CD4-positive, alpha-beta T cell treated with Interleukin-10 for 1 hour (primary cell): Measurements from ENCODE around the gene MMP23B.
"Not testable (repeated sequence)": the region's sequence is repeated elsewhere in the genome, so short reads cannot be mapped to it uniquely, and the experiment has no call there.

Experiments
- DNase-seq: peaks from one replicate; pipeline ENCODE4 v3.0.0-alpha.2; 2020

Gene MMP23B

DNA sequence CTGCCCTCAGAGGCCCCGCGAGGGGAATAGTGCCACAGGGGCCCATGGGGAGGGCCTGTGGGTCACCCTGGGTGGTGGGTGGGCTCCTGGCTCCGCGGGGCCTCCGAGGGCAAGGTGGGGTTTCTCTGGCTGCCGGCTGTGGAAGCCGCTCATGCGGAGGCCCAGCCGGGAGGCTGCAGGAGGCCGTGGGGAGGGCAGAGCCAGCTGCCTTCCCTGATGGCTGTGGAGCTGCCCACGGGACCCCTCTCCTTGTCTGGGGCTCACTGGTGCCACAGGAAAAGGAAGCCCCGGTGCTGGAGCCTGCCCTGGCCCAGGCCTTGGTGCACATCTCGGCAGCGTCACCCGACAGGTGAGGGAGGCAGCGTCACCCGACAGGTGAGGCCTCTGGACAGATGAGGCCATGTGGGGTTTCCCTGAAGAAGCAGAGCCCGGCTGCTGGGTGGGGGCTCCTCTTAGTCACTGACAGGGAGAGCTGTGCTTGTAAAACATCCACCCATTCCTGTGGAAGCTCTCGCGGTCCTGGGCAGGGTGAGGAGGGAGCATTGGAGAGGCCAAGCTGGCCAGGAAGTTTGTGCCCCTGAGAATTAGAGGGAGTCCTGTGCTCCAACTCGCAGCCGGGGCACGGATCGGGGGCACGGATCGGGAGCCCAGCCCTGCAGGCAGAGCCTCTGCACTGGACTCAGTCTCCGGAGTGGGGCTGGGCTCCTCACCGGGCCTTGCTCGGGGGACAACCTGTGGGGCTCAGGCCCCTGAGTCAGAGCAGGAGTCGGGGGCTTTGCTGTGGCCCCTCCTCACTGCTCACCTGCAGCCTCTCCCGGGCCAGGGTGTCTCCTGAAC lies 10.6 kb upstream of the MMP23B start:
- DNase-seq, result no peak

DNA sequence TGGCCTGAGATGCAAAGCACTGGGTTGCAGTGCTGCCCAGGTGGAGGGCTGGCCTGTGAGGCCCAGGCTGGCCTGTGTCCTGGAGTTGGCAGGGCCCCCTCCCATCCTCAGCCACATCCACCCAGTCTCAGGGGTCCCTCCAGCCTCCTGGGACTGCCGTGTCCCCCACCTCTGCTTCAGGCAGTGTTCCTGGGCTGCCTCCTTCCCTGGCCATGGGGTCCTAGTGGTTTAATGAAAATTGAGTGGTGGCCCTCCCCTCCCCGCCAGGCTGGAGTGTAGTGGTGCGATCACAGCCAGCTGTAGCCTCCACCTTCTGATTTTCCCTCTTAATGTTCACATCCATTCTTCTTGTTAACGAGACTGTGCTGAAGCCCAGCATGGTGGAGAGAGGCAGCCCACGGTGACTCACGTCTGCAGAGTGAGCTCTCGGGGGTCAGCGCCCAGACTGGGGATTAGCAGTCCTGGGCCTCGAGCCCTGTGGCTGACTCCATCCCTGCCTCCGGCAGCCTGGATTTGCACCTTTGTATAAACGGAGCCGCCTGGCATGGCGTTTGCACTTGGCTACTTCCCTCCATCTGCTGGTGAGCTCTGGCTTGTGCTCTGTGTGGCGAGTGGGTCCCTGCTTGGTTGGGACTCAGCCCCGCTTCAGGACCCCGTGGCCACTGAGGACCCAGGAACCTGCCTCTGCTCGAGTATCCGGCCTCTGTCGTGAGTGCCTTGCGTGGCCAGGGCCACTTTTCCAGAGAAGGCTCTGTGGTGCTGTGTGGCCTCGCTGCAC lies 9.8 kb upstream of the MMP23B start:
- no peak for DNase-seq

DNA sequence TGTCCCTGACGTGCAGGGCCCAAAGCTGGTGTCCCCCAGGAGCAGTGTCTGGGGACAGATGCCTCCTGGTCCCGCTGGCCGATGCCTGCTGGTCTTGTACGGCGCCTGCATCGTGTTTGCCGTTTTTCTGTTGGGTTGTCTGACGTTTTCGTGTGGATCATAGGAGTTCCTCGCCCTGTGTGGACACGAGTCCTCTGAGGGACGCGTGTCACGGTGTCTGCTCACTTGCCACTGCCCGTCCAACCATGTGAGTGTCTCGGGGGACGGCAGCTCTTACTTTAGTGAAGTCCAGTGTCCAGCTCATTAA lies 9.2 kb upstream of the MMP23B start:
- no peak for DNase-seq

DNA sequence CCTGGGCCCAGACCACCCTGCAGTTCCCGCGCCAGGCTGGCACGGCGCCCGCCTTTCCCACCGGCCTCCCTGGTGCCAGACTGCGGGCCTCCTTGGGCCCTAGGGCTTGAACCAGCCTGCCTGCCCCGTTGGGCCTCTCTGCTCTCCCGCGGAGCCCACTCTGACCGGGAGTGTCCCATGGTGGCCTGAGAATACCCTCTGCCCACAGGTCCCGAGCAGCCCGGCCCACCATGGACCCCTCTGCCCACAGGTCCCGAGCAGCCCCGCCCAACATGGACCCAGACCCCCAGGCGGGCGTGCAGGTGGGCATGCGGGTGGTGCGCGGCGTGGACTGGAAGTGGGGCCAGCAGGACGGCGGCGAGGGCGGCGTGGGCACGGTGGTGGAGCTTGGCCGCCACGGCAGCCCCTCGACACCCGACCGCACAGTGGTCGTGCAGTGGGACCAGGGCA lies 8.8 kb upstream of the MMP23B start:
- DNase-seq, result no peak

DNA sequence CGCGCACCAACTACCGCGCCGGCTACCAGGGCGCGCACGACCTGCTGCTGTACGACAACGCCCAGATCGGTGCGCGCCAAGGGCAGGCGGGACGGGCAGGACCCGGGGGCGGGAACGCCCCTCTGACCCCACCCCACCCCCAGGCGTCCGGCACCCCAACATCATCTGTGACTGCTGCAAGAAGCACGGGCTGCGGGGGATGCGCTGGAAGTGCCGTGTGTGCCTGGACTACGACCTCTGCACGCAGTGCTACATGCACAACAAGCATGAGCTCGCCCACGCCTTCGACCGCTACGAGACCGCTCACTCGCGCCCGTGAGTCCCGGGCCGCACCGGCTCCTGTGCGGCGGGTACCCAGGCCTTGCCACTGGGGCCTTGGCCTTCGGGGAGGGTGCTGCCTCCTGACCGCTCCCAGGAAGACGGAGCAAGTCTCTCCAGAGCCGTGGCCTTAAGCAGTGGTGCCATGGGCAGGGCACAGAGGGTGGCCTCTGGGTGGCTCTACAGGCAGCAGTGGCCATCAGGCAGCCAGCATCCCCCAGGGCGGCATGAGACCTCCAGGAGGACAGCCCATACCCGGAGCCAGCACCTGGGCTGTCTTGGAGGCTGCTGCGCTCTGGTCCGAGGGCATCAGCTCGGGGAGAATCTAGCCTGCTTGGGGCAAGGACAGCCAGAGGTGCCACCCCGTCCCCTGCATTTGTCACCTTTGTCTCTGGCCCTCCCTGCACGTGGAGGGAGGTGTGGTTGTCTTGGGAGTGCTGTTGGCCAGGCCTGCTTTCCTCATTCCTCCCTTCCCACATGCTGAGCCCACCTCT lies 8.1 kb upstream of the MMP23B start:
- DNase-seq, result no peak

DNA sequence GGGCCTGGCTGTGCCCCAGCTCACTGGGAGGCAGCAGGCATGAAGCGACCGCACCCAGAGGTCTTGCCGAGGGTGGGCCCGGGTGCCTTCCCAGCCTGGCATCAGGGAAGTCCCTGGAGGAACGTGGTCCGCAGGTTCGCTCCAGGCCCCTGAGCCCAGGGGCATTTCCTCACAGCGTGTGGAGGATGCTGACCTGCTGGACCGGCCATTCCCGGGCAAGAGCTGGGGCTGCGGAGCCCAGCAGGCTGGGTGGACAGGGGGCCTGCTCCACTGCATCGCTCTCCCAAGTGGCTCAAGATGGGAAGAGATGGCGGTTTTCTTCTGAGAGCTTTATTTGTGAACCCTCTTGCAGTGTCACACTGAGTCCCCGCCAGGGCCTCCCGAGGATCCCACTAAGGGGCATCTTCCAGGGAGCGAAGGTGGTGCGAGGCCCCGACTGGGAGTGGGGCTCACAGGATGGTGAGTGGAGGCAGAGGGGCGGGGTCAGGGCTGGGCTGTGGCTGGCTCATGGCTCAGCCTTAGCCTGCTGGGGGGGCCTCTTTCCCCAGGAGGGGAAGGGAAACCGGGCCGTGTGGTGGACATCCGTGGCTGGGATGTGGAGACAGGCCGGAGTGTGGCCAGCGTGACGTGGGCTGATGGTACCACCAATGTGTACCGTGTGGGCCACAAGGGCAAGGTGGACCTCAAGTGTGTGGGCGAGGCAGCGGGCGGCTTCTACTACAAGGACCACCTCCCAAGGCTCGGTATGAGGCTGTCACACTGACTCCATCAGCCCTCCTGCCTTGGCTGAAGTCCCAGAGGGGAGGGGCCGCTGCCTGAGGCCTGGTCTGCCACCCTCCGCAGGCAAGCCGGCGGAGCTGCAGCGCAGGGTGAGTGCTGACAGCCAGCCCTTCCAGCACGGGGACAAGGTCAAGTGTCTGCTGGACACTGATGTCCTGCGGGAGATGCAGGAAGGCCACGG lies 7.2 kb upstream of the MMP23B start:
- no peak for DNase-seq

DNA sequence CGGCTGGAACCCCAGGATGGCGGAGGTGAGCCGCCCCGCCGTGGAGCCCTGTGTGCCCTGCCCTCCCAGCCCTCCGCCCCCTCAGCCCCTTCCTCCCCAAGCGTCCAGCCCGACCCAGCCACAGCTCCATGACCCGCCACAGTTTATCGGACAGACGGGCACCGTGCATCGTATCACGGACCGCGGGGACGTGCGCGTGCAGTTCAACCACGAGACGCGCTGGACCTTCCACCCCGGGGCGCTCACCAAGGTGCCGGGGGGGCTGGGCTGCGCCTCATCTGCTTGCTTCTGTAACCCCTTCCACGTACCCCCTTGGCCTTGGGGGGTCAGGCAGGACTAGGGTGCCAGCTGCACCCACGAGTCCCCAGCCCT lies 6.6 kb upstream of the MMP23B start:
- DNase-seq, result no peak

DNA sequence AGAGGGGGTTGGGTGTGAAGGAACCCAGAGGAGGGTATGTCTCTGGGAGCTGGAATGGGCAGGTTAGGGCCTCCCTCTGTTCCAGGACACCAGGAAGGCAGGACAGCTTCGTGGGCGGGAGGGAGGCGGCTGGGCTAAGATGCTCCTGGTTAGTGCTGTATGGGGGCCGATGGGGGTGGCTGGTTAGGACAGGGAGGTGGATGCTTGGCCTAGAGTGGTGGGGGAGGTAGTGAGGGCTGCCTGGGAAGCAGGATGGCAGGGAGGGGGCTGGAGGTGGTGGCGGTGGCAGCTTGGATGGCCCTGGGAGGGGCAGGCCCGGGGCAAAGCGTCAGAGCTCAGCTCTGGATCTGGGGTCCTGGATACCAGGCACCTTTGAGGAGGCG lies 6.2 kb upstream of the MMP23B start:
- no peak for DNase-seq

DNA sequence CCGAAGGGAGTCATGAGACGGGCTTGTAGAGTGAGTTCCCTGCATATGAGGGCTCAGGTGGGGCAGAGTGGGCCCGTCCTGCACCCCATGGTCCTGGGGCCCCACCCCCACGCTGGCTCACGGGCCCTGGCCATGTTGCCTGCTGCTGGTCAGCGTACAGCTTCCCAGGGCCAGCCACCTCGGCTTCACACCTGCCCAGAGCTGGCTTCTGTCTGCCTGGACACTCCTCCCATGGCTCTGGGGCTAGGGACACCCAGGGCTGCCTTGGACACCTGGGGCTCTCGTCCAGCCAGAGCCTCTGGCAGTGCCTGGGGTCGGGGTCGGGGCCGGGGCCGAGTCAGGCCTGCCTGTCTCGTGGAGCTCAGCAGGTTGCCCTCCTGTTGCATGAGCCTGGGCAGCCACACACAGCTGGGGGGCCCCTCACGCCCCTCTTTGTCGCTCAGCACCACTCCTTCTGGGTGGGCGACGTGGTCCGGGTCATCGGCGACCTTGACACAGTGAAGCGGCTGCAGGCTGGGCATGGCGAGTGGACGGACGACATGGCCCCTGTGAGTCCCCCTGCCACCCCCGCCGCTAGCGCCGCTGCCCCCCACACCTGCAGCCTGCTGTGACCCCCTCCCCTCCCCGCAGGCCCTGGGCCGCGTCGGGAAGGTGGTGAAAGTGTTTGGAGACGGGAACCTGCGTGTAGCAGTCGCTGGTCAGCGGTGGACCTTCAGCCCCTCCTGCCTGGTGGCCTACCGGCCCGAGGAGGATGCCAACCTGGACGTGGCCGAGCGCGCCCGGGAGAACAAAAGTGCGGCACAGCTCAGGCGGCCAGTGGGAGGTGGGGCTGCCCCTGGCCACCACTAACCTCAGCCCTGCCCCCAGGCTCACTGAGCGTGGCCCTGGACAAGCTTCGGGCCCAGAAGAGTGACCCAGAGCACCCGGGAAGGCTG lies 5.5 kb upstream of the MMP23B start:
- DNase-seq, result no peak

DNA sequence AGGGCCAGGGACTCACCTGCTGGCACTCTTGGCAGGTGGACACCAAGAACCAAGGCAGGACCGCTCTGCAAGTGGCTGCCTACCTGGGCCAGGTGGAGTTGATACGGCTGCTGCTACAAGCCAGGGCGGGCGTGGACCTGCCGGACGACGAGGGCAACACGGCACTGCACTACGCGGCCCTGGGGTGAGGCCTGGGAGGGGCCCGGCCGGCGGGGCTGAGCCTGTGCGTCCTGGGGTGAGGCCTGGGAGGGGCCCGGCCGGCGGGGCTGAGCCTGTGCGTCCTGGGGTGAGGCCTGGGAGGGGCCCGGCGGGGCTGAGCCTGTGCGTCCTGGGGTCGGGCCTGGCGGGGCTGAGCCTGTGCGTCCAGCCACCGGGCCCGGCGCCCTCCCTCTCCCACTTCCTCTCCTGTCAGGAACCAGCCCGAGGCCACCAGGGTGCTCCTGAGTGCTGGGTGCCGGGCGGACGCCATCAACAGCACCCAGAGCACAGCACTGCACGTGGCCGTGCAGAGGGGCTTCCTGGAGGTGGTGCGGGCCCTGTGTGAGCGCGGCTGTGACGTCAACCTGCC lies 4.6 kb upstream of the MMP23B start:
- no peak for DNase-seq

DNA sequence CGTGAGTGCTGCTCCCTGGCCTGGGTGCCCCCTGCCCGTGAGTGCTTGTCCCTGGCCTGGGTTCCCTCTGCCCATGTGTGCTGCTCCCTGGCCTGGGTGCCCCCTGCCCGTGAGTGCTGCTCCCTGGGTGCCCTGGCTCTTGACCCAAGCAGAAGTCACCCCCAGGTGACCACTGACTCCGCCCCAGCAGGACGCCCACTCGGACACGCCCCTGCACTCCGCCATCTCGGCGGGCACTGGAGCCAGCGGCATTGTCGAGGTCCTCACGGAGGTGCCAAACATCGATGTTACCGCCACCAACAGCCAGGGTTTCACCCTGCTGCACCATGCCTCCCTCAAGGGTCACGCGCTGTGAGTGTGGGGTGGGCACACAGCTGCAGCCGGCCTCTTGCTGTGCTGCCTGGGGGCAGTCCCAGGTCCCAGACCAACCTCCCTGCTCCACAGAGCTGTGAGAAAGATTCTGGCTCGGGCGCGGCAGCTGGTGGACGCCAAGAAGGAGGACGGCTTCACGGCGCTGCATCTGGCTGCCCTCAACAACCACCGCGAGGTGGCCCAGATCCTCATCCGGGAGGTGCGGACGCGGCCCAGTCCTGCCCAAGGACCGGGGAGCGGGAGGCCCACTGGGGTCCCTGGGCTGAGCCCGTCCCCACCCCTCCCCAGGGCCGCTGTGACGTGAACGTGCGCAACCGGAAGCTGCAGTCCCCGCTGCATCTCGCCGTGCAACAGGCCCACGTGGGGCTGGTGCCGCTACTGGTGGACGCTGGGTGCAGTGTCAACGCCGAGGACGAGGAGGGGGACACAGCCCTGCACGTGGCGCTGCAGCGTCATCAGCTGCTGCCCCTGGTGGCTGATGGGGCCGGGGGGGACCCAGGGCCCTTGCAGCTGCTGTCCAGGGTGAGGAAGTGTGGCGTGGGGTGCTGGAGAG lies 3.9 kb upstream of the MMP23B start:
- DNase-seq, result no peak

DNA sequence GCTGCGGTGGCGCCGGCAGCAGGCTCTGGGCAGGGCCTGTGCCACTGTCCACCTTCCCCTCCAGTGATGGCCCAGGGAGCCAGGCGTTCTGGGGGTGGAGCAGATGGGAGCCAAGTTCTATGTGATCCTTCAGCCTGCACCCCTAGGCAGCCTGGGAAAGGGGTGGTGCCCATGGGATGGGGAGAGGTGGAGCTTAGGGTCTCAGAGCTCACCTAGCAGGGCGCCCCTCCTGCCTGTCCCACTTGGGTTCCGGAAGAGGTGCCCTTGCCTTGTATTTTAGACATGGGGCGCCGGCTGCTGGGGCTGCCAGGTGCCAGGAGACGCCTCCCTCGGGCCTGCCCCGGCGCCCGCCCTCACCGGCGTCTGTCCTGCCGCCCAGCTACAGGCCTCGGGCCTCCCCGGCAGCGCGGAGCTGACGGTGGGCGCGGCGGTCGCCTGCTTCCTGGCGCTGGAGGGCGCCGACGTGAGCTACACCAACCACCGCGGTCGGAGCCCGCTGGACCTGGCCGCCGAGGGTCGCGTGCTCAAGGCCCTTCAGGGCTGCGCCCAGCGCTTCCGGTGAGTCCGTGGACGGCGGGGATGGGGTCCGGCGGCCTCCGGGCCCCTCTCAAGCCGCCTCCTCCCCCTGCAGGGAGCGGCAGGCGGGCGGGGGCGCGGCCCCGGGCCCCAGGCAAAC lies 3.1 kb upstream of the MMP23B start:
- peak; percentile 52 for DNase-seq

DNA sequence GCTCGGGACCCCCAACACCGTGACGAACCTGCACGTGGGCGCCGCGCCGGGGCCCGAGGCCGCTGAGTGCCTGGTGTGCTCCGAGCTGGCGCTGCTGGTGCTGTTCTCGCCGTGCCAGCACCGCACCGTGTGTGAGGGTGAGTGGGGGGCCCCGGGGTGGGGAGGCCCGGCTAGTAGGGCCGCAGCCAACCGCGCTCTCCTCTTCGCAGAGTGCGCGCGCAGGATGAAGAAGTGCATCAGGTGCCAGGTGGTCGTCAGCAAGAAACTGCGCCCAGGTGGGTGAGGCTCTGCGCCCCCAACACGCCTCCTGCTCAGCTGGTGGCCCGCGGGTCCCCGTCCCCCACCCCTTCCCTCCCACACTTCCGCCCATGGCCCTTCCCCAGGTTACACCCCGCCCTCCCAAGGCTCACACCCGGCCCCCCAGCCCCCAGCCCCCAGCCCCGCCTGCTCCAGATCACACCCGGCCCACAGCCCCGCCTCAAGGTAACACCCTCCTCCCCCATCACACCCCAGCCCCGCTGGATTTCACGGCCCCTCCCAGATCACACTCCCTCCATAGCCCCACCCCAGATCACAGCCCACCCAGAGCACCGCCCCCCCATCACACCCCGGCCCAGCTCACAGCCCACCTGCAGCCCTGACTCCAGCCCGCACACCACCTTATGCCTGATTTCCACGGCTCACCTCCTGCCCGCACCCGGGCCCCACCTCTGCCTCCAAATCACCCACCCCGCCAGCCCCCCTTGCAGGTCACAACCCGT lies 2.4 kb upstream of the MMP23B start:
- peak; percentile 91 for DNase-seq

DNA sequence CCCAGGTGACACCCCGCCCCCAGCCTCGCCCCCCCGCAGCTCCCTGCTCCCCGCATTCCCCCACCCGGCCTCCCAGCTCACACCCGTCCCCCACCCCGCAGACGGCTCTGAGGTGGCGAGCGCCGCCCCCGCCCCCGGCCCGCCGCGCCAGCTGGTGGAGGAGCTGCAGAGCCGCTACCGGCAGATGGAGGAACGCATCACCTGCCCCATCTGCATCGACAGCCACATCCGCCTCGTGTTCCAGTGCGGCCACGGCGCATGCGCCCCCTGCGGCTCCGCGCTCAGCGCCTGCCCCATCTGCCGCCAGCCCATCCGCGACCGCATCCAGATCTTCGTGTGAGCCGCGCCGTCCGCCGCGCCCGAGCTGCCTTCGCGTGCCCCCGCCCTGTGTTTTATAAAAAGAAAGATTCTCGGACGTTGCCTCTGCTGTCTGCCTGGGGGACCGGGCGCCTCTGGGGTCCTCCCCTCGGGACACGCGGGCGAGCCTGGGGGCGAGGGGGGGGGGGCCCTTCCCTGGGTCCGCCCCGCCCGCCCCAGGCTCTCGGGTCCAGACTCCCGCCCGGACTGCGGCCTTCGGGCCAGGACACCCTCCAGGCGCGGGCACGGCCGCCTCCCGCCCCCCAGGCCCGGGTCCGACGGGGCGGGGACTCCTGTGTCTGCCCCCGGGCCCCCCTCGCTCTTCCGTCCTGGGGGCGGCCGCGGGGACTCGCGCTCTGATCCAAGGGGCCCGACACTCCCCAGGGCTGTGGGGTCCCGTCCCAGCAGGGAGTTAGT lies 1.6 kb upstream of the MMP23B start:
- peak; percentile 97 for DNase-seq

DNA sequence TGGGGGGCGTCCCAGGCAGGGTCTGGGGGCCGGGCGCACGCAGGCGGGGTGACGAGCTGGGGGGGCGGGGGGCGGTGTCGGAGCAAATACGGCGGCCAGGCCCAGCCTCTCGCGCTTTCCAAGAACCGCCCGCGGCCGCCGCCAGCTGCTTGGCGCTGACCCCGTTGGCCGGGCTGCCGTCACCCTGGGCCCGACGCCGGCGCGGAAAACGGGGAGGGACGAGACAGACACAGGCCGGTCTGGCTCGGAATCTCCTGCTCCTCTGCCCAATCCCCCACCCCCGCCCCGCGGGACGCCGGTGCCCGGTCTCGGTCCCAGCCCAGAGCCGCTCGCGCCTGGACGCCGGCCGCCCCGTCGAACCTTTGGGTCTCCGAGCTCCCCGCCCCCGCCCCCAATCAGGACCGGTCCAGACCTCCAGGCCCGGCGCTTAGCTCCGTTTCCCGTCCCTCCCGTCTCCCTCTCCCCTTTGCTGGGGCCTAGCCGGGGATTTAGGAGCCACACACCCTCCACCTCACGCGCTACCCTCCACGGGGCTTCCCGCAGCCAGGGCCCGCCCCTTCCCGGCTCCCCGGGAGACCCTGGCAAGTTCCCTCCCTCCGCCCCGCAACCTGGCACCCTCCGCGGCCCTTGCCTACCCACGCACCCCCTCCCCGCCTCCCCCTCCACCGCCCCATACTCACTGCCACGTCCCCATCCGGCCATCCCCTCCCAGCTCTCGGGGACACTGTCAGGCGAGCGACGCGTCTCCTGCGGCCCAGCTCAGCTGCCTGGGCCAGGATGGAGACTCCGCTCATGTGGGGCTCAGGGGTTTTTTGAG lies 800 bp upstream of the MMP23B start:
- peak; percentile 69 for DNase-seq

DNA sequence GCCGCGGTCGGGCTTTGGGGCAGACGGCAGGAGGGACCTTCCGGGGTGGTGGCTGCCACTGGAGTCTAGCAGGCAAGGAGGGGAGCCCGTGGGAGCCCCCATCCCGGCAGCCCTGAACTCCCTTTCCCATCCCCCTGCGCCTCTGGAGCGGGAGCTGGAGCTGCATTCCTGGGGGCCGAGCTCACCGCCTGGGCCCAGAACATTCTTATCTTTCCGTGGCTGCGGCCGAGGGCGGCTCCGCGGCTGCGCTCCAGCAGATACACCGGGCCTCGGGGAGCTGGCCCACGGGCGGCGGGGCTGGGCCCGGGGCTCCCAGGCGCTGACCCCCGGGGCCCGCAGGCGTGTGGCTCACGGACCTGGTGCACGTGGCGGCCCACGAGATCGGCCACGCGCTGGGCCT lies 1.4 kb downstream of the MMP23B start:
- not testable (repeated sequence) for DNase-seq

DNA sequence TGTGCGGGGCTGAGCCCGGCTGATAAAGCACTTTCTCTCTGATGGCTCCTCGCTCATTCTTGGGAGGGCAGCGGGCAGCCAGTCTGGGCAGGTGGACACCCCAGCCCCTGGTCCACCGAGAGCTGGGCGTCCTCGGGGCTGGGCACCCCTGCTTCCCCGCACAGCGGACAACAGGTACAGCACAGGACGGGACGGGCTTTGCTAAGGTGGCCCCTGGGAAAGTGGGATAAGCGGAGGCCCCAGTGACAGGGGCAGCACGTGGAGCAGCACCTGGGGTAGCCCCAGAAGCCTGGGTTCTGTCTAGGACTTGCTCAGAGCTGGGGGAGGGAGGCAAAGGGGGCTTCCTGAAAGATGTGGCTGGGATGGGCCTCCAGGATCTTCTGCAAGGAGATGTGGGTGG lies 2.6 kb downstream of the MMP23B start:
- DNase-seq, result not testable (repeated sequence)
